HEK293T (cell line): ENCODE data around the gene CKLF.

Experiments used
- CTCF ChIA-PET: fragments of 350-600 bp; formaldehyde crosslinking; extraction: SDS; loops from one replicate; lab custom pipeline; 2021; ENCODE audit warnings: antibody characterized with exemption, inconsistent platforms; lab: Yijun Ruan, JAX
- POLR2A ChIA-PET: fragments of 350-600 bp; formaldehyde crosslinking; extraction: SDS; loops from one replicate; lab custom pipeline; 2020; ENCODE audit warnings: antibody characterized with exemption, inconsistent platforms; lab: Yijun Ruan, JAX
- DNase-seq: peaks from one replicate; pipeline ENCODE4 v3.0.0; 2012; ENCODE audit warnings: mixed read lengths; ENCODE audit errors: extremely low spot score
- ARNT ChIP-seq: fragments of 450-650 bp; IDR thresholded peaks from 2 replicates; pipeline ENCODE4 v1.6.1; 2017; ENCODE audit warnings: mild to moderate bottlenecking
- BHLHE40 ChIP-seq: fragments of 450-650 bp; IDR thresholded peaks from 2 replicates; pipeline ENCODE4 v1.6.1; 2016; ENCODE audit warnings: mild to moderate bottlenecking, moderate library complexity, borderline replicate concordance
- CTBP1 ChIP-seq: fragments of 450-650 bp; IDR thresholded peaks from 2 replicates; pipeline ENCODE4 v1.6.1; 2016; ENCODE audit warnings: borderline replicate concordance
- ELF4 ChIP-seq: fragments of 450-650 bp; IDR thresholded peaks from 2 replicates; pipeline ENCODE4 v1.6.1; 2017; ENCODE audit warnings: antibody characterized with exemption
- FOXA1 ChIP-seq: fragments of 450-650 bp; IDR thresholded peaks from 2 replicates; pipeline ENCODE4 v1.6.1; 2016; ENCODE audit warnings: mild to moderate bottlenecking
- FOXK2 ChIP-seq: fragments of 450-650 bp; IDR thresholded peaks from 2 replicates; pipeline ENCODE4 v1.6.1; 2016; ENCODE audit warnings: mild to moderate bottlenecking
- FOXM1 ChIP-seq: fragments of 450-650 bp; IDR thresholded peaks from 2 replicates; pipeline ENCODE4 v1.6.1; 2017; ENCODE audit warnings: mild to moderate bottlenecking, borderline replicate concordance
- HDGF ChIP-seq: fragments of 450-650 bp; IDR thresholded peaks from 2 replicates; pipeline ENCODE4 v1.6.1; 2017; ENCODE audit warnings: antibody characterized with exemption, borderline replicate concordance
- L3MBTL2 ChIP-seq: fragments of 450-650 bp; conservative IDR thresholded peaks from 2 replicates; pipeline ENCODE4 v1.6.1; 2016; ENCODE audit warnings: mild to moderate bottlenecking
- LEF1 ChIP-seq: fragments of 450-650 bp; IDR thresholded peaks from 2 replicates; pipeline ENCODE4 v1.6.1; 2017; ENCODE audit warnings: mild to moderate bottlenecking, borderline replicate concordance
- NFRKB ChIP-seq: fragments of 450-650 bp; IDR thresholded peaks from 2 replicates; pipeline ENCODE4 v1.6.1; 2016; ENCODE audit warnings: mild to moderate bottlenecking, moderate library complexity
- SP1 ChIP-seq: fragments of 450-650 bp; IDR thresholded peaks from 2 replicates; pipeline ENCODE4 v1.6.1; 2017
- SUZ12 ChIP-seq: fragments of 450-650 bp; IDR thresholded peaks from 2 replicates; pipeline ENCODE4 v1.6.1; 2016; ENCODE audit warnings: mild to moderate bottlenecking
- TARDBP ChIP-seq: fragments of 450-650 bp; IDR thresholded peaks from 2 replicates; pipeline ENCODE4 v1.6.1; 2016
- ZNF384 ChIP-seq: fragments of 450-650 bp; IDR thresholded peaks from 2 replicates; pipeline ENCODE4 v1.6.1; 2016
- TF ChIP-seq, protein P1 (sequence below): fragments of 450-650 bp; IDR thresholded peaks from 2 replicates; pipeline ENCODE4 v1.6.1; 2016

Gene CKLF

GRCh38 chr16:66578651-66579531 lies 26.5 kb downstream of the CKLF start, which contains the start of gene CMTM2:
TSS of gene CMTM2 (plus strand) at chr16:66579463. CDS start at chr16:66579608, 145 bp downstream.
- TF ChIP-seq ZNF384 (no peak), FOXM1 (no peak), SUZ12 (no peak), FOXK2 (no peak), TARDBP (no peak), NFRKB (no peak), BHLHE40 (no peak), CTBP1 (no peak), HDGF (no peak), ELF4 (no peak), LEF1 (no peak), ARNT (no peak), SP1 (no peak), L3MBTL2 (no peak)
- TF ChIP-seq, protein P1, sequence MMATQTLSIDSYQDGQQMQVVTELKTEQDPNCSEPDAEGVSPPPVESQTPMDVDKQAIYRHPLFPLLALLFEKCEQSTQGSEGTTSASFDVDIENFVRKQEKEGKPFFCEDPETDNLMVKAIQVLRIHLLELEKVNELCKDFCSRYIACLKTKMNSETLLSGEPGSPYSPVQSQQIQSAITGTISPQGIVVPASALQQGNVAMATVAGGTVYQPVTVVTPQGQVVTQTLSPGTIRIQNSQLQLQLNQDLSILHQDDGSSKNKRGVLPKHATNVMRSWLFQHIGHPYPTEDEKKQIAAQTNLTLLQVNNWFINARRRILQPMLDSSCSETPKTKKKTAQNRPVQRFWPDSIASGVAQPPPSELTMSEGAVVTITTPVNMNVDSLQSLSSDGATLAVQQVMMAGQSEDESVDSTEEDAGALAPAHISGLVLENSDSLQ: no peak
- POLR2A ChIA-PET: interaction anchor here (1.4 kb wide), 1 partner anchor 30 kb away, joined by 3 read pairs; no protein-coding TSS in a partner anchor
- CTCF ChIA-PET: no interaction called here
- no peak for DNase-seq

GRCh38 chr16:66580605-66581209 lies 28.3 kb downstream of the CKLF start:
- ChIA-PET CTCF (no interaction called here), POLR2A (interaction anchor here (1.1 to 1.4 kb wide), 2 partner anchors 28 to 32 kb away, joined by 3 read pairs; partner anchors contain the start of gene CKLF)
- no peak for TF ChIP-seq ZNF384
- TF ChIP-seq, protein P1: peak; percentile 37; the same call in 1 of the 2 replicates
- peak; percentile 34 for DNase-seq

DNA sequence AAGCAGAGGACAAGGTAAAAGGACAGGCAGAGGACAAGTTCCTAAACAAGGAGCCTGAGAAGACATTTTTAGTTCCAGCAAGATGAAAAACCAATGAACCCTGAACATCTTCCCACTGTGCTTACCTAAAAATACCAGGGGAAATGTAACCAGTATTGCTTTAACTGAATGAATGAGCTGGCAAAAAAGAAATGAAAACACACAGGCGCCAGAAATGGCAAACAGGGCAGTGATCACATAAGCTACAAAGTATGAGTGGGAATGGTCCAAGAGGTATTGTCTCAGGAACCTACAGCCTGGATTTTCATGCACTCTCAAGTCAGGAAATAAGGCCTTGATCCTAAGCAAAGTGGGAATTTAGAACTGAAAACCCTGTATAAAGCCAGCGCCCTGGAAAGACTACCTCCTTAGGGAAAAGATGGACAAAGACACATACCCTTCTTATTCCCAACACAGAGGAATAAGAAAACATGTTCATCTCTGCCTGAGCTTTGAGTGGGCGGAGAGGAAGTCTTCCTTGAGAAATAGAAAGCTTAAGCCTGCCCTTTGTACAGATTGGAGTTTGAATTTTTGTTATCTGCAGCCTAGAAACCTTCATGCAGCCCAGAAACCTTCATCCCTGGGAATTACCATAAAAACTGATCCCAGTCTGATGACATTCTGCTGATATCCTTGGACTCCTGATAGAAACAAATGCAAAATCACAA lies 29.0 kb downstream of the CKLF start:
- ChIA-PET CTCF (no interaction called here), POLR2A (interaction anchor here (0.9 kb wide), 1 partner anchor 29 kb away, joined by 3 read pairs; the partner anchor contains the start of gene CKLF)
- DNase-seq: no peak
- TF ChIP-seq FOXM1 (no peak), SP1 (no peak)

DNA sequence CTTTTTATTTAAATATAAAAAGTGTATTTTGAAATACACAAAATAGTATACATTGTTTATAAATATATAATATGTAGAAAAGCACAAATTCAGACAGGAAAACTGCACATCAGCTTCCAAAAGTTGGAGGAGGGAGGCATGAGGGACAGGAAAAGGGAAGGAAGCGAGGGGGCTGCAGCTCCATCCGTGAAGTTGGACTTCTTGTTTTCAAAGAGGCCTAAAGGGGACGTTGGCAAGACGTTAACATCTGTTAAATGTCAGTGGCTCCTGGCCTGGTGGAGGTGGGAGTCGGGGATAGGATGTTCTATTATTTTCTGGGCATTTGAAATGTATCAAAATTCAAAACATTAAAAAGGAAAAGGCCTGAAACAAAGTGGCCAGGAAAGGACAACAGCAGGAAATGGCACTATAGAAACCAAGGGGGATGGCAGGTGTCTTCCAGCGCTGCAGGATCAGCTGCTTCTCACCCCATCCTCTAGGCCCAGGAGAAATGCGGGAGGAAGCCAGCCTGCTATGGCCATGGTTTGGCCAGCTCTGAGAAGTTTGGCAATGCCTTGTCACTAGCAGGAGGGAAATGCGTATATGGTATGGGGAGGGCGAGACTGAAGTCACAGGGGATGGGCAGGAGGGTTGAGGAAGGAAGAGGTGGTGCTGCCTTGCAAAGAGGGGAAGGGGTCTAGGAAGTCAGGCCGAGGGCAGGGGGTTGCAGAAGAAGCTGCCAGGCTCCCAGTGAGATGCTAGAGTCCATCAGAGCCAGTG lies 33.3 kb downstream of the CKLF start:
- no peak for DNase-seq
- CTCF ChIA-PET: interaction anchor here (0.9 kb wide), 1 partner anchor 23 kb away, joined by 5 read pairs; no protein-coding TSS in a partner anchor
- POLR2A ChIA-PET: no interaction called here
- TF ChIP-seq ZNF384 (no peak), NFRKB (no peak), FOXK2 (no peak), TARDBP (no peak), L3MBTL2 (no peak), CTBP1 (no peak), ELF4 (no peak), ARNT (no peak), SUZ12 (no peak), HDGF (no peak), LEF1 (no peak), FOXM1 (no peak), BHLHE40 (no peak), FOXA1 (no peak), SP1 (no peak)
- TF ChIP-seq, protein P1: no peak

GRCh38 chr16:66587881-66588600 lies 35.7 kb downstream of the CKLF start:
- TF ChIP-seq FOXM1: no peak
- no peak for TF ChIP-seq SP1
- TF ChIP-seq SUZ12: no peak
- no peak for TF ChIP-seq L3MBTL2
- no peak for TF ChIP-seq ARNT
- no peak for TF ChIP-seq BHLHE40
- TF ChIP-seq FOXK2: no peak
- ChIA-PET CTCF (no interaction called here), POLR2A (no interaction called here)
- DNase-seq: no peak
